Measurements from ENCODE around the gene ZRANB1.

ZRANB1 gene

DNA sequence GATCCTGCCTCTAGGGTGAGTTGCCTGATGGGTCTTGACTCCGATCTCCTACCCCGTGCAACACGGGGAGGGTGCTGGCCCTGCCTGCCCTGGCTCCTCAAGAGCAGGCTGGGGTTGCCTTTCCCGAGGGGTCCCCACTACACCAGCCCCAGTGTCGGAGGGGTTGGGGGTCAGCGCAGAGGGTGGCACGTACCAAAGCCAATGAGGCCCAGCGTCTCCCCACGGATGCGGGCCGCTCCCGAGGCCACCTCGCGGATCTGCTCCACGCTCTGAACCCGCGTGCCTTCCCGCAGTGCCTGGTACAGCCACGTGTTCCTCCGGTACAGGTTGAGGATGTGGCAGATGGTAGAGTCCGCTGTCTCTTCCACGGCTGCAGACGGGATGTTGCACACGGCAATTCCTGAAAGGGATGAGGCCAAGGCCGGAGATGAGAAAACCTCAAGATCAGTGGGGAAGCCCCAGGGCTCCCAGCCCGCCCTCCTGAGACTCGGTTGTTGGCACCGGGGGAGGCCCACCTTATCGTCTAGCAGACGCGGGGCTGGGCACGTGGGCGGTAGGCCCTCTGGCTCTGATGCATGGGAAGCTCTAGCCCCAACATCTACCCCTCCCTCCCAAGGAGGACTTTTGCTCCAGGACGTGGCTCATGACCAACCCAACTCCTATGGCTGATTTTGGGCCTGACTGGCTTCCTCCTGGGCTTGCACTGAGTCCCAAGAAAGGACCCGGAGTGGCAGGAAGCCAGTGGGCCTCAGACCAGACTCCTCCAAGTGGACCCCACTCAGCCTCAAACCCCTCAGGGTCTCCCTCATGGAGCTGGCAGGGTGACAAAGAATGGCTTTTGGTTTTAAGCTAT lies 56.1 kb downstream of the ZRANB1 start:
- H3K27ac ChIP-seq: no peak overlapping the region
- TF ChIP-seq, protein P1, sequence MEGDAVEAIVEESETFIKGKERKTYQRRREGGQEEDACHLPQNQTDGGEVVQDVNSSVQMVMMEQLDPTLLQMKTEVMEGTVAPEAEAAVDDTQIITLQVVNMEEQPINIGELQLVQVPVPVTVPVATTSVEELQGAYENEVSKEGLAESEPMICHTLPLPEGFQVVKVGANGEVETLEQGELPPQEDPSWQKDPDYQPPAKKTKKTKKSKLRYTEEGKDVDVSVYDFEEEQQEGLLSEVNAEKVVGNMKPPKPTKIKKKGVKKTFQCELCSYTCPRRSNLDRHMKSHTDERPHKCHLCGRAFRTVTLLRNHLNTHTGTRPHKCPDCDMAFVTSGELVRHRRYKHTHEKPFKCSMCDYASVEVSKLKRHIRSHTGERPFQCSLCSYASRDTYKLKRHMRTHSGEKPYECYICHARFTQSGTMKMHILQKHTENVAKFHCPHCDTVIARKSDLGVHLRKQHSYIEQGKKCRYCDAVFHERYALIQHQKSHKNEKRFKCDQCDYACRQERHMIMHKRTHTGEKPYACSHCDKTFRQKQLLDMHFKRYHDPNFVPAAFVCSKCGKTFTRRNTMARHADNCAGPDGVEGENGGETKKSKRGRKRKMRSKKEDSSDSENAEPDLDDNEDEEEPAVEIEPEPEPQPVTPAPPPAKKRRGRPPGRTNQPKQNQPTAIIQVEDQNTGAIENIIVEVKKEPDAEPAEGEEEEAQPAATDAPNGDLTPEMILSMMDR (IDR thresholded peaks at IDR 0.05): no peak
- no peak for TF ChIP-seq ZFX (IDR thresholded peaks at IDR 0.05; ENCODE audit: borderline replicate concordance)

DNA sequence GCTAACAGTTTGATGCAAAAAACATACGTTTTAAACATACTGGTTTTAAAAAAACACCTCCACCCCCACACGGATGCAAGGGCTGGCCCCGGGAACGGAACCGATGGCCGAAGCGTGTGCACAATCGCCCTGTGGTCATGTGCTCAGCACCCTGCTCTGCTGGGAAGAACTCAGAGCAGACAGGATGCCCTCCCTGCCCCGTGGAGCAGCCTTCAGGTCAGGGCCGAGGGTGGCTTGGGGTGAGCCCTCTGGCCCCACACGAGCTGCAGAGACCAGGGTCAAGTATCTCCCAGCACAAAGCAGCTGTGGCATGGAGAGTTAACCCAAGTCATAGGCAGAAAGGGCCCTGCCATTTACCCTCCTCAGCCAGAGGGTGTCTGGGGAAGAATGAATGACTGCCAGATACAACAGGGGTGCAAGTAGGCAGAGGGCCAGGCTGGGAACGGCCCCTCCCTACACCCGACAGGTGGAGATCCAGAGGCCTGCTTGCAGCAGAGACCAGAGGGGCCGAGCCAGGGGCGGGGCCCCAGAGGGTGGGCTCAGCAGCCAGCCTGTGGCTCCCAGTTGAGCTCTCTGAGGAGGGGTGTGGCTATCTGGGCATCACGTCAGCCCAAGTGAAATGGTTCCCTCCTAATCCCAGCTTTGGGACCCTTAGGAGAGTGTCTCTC lies 56.8 kb downstream of the ZRANB1 start:
- no peak for TF ChIP-seq ZFX (IDR thresholded peaks at IDR 0.05; ENCODE audit: borderline replicate concordance)
- TF ChIP-seq, protein P1 (IDR thresholded peaks at IDR 0.05): no peak
- H3K27ac ChIP-seq: no peak overlapping the region

DNA sequence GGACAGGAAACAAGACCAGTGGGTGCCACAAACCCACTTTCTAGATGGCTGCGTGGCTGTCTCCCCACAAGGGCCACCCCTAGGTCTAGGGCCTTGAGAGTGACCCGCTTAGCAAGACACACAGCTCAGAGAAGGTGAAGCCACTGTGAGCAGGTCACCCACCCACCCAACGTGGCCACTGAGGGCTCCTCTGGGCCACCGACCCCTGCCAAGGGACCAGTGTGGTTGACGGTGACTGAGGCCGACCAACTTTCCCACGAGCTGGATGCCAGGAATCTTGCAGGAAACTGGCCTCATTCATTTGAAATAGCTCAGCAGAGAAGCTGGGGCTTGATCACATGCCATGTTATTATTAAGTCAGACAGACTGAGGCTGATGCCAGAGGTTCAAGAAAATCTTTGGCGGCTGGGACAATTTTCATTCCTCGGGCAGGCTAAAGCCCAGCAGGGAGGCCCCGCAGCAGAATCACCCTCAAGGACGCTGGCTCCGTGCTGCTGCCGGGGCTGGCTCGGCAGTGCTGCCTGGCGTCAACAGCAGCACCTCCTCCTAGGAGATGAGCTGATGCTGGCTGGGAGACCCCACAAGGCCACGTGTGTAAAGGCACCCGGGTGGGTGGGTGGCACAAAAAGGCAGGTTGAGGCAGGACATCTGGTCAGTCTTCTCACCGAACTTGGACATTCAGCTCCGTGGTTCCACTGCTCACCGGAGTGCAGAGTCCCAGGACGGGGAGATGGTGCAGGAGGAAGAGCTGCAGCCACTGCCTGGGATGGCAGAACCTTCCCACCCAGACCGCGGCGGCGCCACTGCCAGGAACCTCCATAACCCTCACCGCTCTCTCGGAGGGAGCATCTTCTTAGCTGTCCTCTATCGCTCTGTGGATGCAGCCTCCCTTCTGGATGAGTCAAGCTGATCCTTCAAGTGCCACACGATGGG lies 57.8 kb downstream of the ZRANB1 start:
- no peak overlapping the region for H3K27ac ChIP-seq
- no peak for TF ChIP-seq ZFX (IDR thresholded peaks at IDR 0.05; ENCODE audit: borderline replicate concordance)
- TF ChIP-seq, protein P1 (IDR thresholded peaks at IDR 0.05): no peak

DNA sequence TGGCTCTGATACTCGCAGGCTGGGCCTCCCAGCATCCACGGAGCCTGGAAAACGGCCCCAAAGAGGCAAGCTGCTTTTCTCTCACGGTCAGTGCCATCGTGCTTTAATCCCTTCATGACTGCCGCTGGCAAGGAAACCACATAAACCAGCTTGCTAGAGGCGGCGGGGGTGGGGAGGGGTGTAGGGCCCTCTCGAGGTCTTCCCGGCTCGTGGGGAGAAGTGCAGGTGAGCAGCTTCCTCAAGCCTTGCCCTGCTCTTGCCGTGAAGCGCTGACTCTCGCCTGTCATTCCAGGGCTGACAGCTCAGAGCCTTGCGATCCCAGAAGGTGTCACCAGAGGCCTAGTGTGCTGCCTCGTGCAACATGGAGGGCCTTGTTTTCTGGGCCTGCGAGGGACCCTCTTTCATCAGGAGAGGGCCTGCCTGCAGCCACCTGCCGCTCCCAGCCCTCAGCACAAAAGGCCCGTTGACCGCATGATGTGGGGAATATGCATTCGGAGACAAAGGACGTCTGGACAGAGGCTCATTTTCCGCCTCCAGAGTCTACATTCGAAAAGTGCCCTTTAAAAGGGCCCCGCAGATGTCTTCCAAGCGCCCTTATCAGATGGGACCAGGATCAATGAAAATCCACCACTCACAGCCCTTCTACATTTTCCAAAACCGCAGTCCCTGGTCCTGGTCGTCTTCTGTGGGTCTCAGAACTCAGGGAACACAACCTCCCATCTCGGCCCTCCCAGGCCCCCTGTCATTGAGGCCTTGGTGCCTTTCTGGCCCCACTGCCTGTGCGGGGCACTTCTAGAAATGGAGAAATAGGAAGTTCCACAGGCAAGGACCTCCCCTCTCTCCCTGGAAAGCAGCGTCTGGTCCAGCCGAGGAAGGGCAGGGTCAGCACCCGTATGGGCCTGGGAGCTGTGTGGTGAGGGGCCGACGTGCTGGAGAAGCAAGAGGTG lies 58.7 kb downstream of the ZRANB1 start:
- H3K27ac ChIP-seq: no peak overlapping the region
- no peak for TF ChIP-seq ZFX (IDR thresholded peaks at IDR 0.05; ENCODE audit: borderline replicate concordance)
- TF ChIP-seq, protein P1 (IDR thresholded peaks at IDR 0.05): no peak

DNA sequence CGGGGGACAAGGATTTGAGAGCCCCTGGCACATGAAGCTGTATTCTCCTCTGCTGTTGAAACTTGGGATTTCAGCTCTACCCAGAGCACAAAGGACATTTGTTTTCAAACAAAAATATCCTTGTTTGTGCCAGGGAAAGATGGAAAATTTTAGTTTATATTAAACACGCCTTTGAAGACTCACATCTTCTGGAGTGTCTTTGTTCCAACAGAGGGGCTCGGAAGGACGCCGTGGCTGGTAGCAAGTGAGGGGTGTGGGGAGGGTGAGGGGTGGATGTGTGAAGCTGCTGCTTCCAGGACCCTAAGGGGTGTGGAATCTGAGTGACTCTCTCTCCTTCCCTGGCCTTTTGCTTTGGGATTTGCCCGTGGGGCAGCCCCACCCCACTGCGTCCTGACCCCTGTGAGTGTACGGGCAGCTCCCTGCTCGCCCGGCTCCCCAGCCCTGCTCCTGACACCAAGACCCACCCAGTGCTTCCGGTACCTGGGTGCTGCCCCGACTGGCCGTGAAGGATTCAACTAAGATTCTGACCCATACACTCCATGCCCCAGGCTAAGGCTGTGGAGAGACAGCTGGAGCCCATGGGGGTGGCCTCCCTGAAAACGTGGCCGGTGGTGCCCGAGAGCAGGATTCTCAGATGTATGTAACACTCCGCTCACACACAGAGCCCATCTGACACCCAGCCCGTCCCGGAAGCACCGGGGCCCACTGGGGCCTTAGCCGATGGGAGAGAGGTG lies 59.6 kb downstream of the ZRANB1 start:
- H3K27ac ChIP-seq: no peak overlapping the region
- TF ChIP-seq ZFX (IDR thresholded peaks at IDR 0.05; ENCODE audit: borderline replicate concordance): no peak
- TF ChIP-seq, protein P1 (IDR thresholded peaks at IDR 0.05): no peak

DNA sequence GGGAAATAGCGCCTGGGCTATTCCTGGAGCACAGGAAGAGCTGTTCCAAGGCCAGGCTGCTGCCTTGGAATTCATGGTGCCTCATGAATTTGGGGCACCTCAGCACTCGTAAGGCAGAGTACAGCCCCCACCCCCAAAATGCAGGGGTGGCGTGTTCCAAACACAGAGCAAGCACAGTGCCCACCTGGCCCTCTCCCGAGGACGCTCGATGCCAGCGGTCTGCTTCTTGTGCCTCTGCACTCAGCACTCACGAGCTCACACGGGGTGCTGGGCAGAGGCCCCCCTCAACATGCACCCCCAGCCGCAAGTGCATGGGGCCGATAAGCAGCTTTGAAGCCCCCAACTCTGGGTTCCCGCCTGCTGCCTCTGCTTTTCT lies 60.1 kb downstream of the ZRANB1 start:
- TF ChIP-seq, protein P1 (IDR thresholded peaks at IDR 0.05): no peak
- no peak for TF ChIP-seq ZFX (IDR thresholded peaks at IDR 0.05; ENCODE audit: borderline replicate concordance)
- no peak overlapping the region for H3K27ac ChIP-seq

All from 22Rv1 (cell line).